IMR-90 (cell line): ENCODE measurements around the gene CHRNB1. TPM values are rescaled to one million over a fixed set of nuclear protein-coding genes. Genes with fewer than 3 reads are reported as not detected.

ENCODE experiments used
- ATAC-seq: fragments of 200-7000 bp; cut with Tn5 transposase; 2 replicates; pipeline ENCODE4 v1.9.1; 2020; ENCODE audit warnings: low read depth, mild to moderate bottlenecking, moderate library complexity
- BruUV-seq: library from RNA; stranded (reverse); fragments of 400-500 nt; replicated peaks from 2 replicates; lab custom pipeline; 2021; lab: Mats Ljungman, UMichigan
- CTCF ChIA-PET: fragments of 300-600 bp; formaldehyde crosslinking; extraction: SDS; loops from one replicate; lab custom pipeline; 2021; ENCODE audit warnings: antibody characterized with exemption; lab: Yijun Ruan, JAX
- POLR2A ChIA-PET: fragments of 300-600 bp; sonication (Branson Sonifier 250); formaldehyde crosslinking; loops from one replicate; lab custom pipeline; 2022; ENCODE audit warnings: antibody characterized with exemption; ENCODE audit not compliant: unreplicated experiment; lab: Charles Lee
- DNase-seq: peaks from one replicate; pipeline ENCODE4 v3.0.0; 2013
- H2AFZ ChIP-seq: replicated peaks from 2 replicates; pipeline ENCODE3; 2013; ENCODE audit warnings: low read length, mild to moderate bottlenecking; ENCODE audit not compliant: poor library complexity
- H2AK5ac ChIP-seq: 2 replicates; pipeline ENCODE4 v1.6.1; 2013; ENCODE audit warnings: low read depth, low read length, inconsistent platforms
- H2AK9ac ChIP-seq: replicated peaks from 2 replicates; pipeline ENCODE3; 2013; ENCODE audit warnings: mild to moderate bottlenecking, low read depth, low read length, moderate library complexity; ENCODE audit not compliant: poor library complexity
- H2BK120ac ChIP-seq: 2 replicates; pipeline ENCODE4 v1.6.1; 2013; ENCODE audit warnings: low read depth, low read length, inconsistent platforms
- H2BK15ac ChIP-seq: 3 replicates; pipeline ENCODE4 v1.6.1; 2013; ENCODE audit warnings: low read depth, low read length, inconsistent platforms
- H2BK20ac ChIP-seq: 2 replicates; pipeline ENCODE4 v1.6.1; 2013; ENCODE audit warnings: low read depth, mild to moderate bottlenecking, inconsistent platforms, low read length, moderate library complexity
- H2BK5ac ChIP-seq: 2 replicates; pipeline ENCODE4 v1.6.1; 2013; ENCODE audit warnings: mild to moderate bottlenecking, low read depth, low read length, inconsistent platforms; ENCODE audit not compliant: poor library complexity, severe bottlenecking
- H3K14ac ChIP-seq: replicated peaks from 2 replicates; pipeline ENCODE4 v1.6.1; 2013; ENCODE audit warnings: low read depth, low read length, inconsistent platforms
- H3K18ac ChIP-seq: 2 replicates; pipeline ENCODE4 v1.6.1; 2013; ENCODE audit warnings: low read depth, low read length, control low read depth
- H3K23ac ChIP-seq: 2 replicates; pipeline ENCODE4 v1.6.1; 2013; ENCODE audit warnings: low read depth, low read length, inconsistent platforms
- H3K27ac ChIP-seq: 2 replicates; pipeline ENCODE4 v1.5.1; 2013; ENCODE audit warnings: mild to moderate bottlenecking, control low read depth, low read length; ENCODE audit not compliant: insufficient read depth
- H3K27me3 ChIP-seq: 2 replicates; pipeline ENCODE4 v1.6.1; 2013; ENCODE audit warnings: low read length; ENCODE audit not compliant: control insufficient read depth, insufficient read depth
- H3K36me3 ChIP-seq: 2 replicates; pipeline ENCODE4 v1.6.1; 2013; ENCODE audit warnings: low read length, mixed read lengths; ENCODE audit not compliant: control insufficient read depth, insufficient read depth
- H3K4ac ChIP-seq: 2 replicates; pipeline ENCODE4 v1.6.1; 2013; ENCODE audit warnings: low read depth, low read length, inconsistent platforms
- H3K4me1 ChIP-seq: 2 replicates; pipeline ENCODE4 v1.6.1; 2013; ENCODE audit warnings: low read length, mixed read lengths; ENCODE audit not compliant: control insufficient read depth, insufficient read depth
- H3K4me2 ChIP-seq: 2 replicates; pipeline ENCODE4 v1.6.1; 2013; ENCODE audit warnings: low read depth, mild to moderate bottlenecking, control low read depth, low read length, moderate library complexity
- H3K4me3 ChIP-seq: 2 replicates; pipeline ENCODE4 v1.5.1; 2013; ENCODE audit warnings: low read depth, mild to moderate bottlenecking, control low read depth, low read length, moderate library complexity; ENCODE audit not compliant: insufficient read depth
- H3K56ac ChIP-seq: 2 replicates; pipeline ENCODE4 v1.6.1; 2013; ENCODE audit warnings: low read length, inconsistent platforms; ENCODE audit not compliant: insufficient read depth; ENCODE audit errors: extremely low read depth
- H3K79me1 ChIP-seq, 2 experiments: 2 replicates each; pipeline ENCODE4 v1.6.1; 2013; ENCODE audit warnings: low read length in 2 of 2, inconsistent platforms in 1 of 2, low read depth in 1 of 2
- H3K9ac ChIP-seq: 2 replicates; pipeline ENCODE4 v1.6.1; 2013; ENCODE audit warnings: low read depth, low read length, control low read depth
- H3K9me1 ChIP-seq: 2 replicates; pipeline ENCODE4 v1.6.1; 2013; ENCODE audit warnings: low read length, inconsistent platforms; ENCODE audit not compliant: insufficient read depth
- H3K9me3 ChIP-seq: 2 replicates; pipeline ENCODE4 v1.6.1; 2013; ENCODE audit warnings: low read length; ENCODE audit not compliant: control insufficient read depth, insufficient read depth
- H4K20me1 ChIP-seq: 2 replicates; pipeline ENCODE4 v1.6.1; 2013; ENCODE audit warnings: low read length, inconsistent platforms; ENCODE audit not compliant: insufficient read depth
- H4K5ac ChIP-seq: 2 replicates; pipeline ENCODE4 v1.6.1; 2013; ENCODE audit warnings: mild to moderate bottlenecking, low read depth, low read length, control low read depth
- H4K8ac ChIP-seq, 2 experiments: 2 replicates each; pipeline ENCODE4 v1.6.1; 2013; ENCODE audit warnings: low read depth in 2 of 2, low read length in 2 of 2, control low read depth in 1 of 2, inconsistent platforms in 1 of 2
- H4K91ac ChIP-seq: 2 replicates; pipeline ENCODE4 v1.6.1; 2013; ENCODE audit warnings: low read depth, low read length, inconsistent platforms; ENCODE audit not compliant: insufficient read depth
- BHLHE40 ChIP-seq: fragments of 150-350 bp; IDR thresholded peaks from 2 replicates; pipeline ENCODE4 v1.6.1; 2016; ENCODE audit warnings: mild to moderate bottlenecking, low read depth, low read length
- CEBPB ChIP-seq: IDR thresholded peaks from 2 replicates; pipeline ENCODE4 v1.6.1; 2012; ENCODE audit warnings: low read depth, low read length, improper control_type of control experiment
- CHD1 ChIP-seq: IDR thresholded peaks from 2 replicates; pipeline ENCODE4 v1.6.1; 2012; ENCODE audit warnings: low read depth, low read length, improper control_type of control experiment
- CTCF ChIP-seq: conservative IDR thresholded peaks from 2 replicates; pipeline ENCODE4 v1.5.1; 2012; ENCODE audit warnings: mild to moderate bottlenecking, low read depth, low read length, improper control_type of control experiment
- ELK1 ChIP-seq: fragments of 150-350 bp; IDR thresholded peaks from 2 replicates; pipeline ENCODE4 v1.6.1; 2016; ENCODE audit warnings: low read depth, mild to moderate bottlenecking, low read length, moderate library complexity, borderline replicate concordance
- MAZ ChIP-seq: IDR thresholded peaks from 2 replicates; pipeline ENCODE4 v1.6.1; 2012; ENCODE audit warnings: low read depth, mild to moderate bottlenecking, low read length, improper control_type of control experiment, moderate library complexity, borderline replicate concordance
- MXI1 ChIP-seq: IDR thresholded peaks from 2 replicates; pipeline ENCODE4 v1.6.1; 2012; ENCODE audit warnings: low read depth, mild to moderate bottlenecking, low read length, moderate library complexity, borderline replicate concordance
- POLR2A ChIP-seq: IDR thresholded peaks from 2 replicates; pipeline ENCODE4 v1.6.1; 2012; ENCODE audit warnings: mild to moderate bottlenecking, low read depth, low read length
- RAD21 ChIP-seq: IDR thresholded peaks from 2 replicates; pipeline ENCODE4 v1.6.1; 2012; ENCODE audit warnings: low read length, improper control_type of control experiment
- RCOR1 ChIP-seq: IDR thresholded peaks from 2 replicates; pipeline ENCODE4 v1.6.1; 2012; ENCODE audit warnings: mild to moderate bottlenecking, low read length, improper control_type of control experiment; ENCODE audit not compliant: insufficient replicate concordance
- RFX5 ChIP-seq: IDR thresholded peaks from 2 replicates; pipeline ENCODE4 v1.8.0; 2012; ENCODE audit warnings: low read depth, mild to moderate bottlenecking, low read length, moderate library complexity
- WGBS, 2 experiments: methylation state at CpG; one replicate each; pipeline versions ENCODE4 v1.1.5 to v1.1.7; 2013; ENCODE audit warnings: missing lambda C conversion rate in 2 of 2; ENCODE audit not compliant: insufficient read length in 1 of 2; ENCODE audit errors: extremely low coverage in 2 of 2; 5-methylcytosine and 5-hydroxymethylcytosine counted together
- dilution Hi-C: fragments of 300-500 bp; cut with HindIII; formaldehyde crosslinking; loops from one replicate; pipeline ENCODE4 v1.14.3; 2018; ENCODE audit warnings: low sequenced_read_pairs; ENCODE audit not compliant: unreplicated experiment
- in situ Hi-C: fragments of 300-500 bp; cut with MboI; formaldehyde crosslinking; loops from 3 replicates; pipeline ENCODE4 v1.14.3; 2019; ENCODE audit warnings: low sequenced_read_pairs, inconsistent platforms, mixed read lengths
- intact Hi-C: fragments of 100-400 bp; cut with micrococcal nuclease; formaldehyde crosslinking; loops from 2 replicates; pipeline ENCODE4 v1.10.0; 2022
- polyA plus RNA-seq, 3 experiments: library from polyadenylated mRNA; depleted of rRNA; stranded (reverse); fragments of >200 nt; gene quantifications; 2 replicates each; pipeline ENCODE4 v1.2.3, GENCODE V29; 2012; ENCODE audit warnings: low replicate concordance in 1 of 3
- total RNA-seq: library from RNA; depleted of rRNA; stranded (reverse); fragments of >200 nt; gene quantifications from 2 replicates; pipeline ENCODE4 v1.2.3, GENCODE V29; 2012
- TF ChIP-seq, protein P1 (sequence below): fragments of 150-350 bp; IDR thresholded peaks from 2 replicates; pipeline ENCODE4 v1.6.1; 2017; ENCODE audit warnings: mild to moderate bottlenecking, antibody characterized with exemption, low read length, low read depth

CHRNB1 gene
- total and polyA plus RNA-seq, 2 of the 4 experiments (the other 2 are of a cell fraction) = 4.3 to 6.0 TPM

DNA sequence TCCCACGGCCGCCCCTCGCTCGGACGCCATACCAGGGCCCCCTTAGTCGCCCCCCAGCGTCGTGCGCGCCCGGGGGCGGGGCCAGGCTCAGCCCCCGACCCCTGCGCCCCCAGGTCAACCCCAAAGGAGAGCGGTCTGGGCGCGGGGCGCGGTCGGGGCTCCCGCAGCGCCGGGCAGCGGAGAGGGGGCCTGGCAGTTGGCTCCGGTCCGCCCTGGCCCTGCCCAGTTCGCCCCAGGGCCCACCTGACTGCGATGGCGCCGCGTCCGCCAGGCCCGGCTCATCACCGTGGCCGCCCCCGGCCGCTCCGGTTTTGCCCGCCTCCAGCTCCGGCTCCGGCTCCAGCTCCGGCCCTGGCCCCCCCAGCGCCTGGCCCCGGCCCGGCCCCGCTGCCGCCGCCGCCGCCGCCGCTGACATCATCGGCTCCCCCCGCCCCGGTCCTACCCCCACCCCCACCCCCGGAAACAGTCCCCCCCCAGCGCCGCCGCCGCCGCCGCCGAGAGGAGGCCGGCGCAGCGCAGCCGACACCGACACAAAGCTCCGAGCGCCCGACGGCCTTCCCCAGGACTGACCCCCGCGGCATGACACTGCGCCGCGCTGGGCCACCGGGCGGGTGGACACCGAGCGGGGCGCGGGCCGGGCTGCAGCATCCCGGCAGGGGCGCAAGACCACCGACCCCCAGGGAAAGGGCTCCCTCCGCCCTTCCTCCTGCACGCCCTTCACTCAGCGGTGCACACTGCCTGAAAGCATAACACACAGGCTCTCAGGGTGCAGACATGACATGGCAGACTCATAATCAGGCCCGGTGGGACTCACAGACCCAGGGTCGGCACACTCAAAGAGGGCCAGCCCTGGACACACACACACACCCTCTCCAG, 34.6 kb downstream of the CHRNB1 start, which contains the start of gene ZBTB4:
Gene ZBTB4 (minus strand): TSS at position 419 of the 876 bp plus-strand sequence. CDS start 12,830 bp downstream, outside the sequence.
- Histone ChIP-seq H3K14ac (peak within 1 kb of the TSS; percentile 79), H3K27ac (peak within 1 kb of the TSS; percentile 91), H3K36me3 (peaks cover 5% of the 10 kb centered on the region; the same call in 1 of the 2 replicates), H2AFZ (peak within 1 kb of the TSS; percentile 91), H4K8ac (peak within 1 kb of the TSS; percentile 60 to 97), H3K4ac (peak within 1 kb of the TSS; percentile 97), H2BK20ac (peak within 1 kb of the TSS; percentile 48; the same call in 1 of the 2 replicates), H3K23ac (peak within 1 kb of the TSS; percentile 83), H3K4me2 (peak within 1 kb of the TSS; percentile 85), H4K5ac (peak within 1 kb of the TSS; percentile 88), H2AK9ac (peak within 1 kb of the TSS; percentile 98), H4K91ac (peak within 1 kb of the TSS; percentile 94), H3K27me3 (no peaks in the 10 kb centered on the region), H3K9me1 (peaks cover 21% of the 10 kb centered on the region), H3K4me1 (peaks cover 26% of the 10 kb centered on the region), H2BK120ac (peak within 1 kb of the TSS; percentile 71), H3K4me3 (peak within 1 kb of the TSS; percentile 76), H3K79me1 (peaks cover 5 to 65% of the 10 kb centered on the region in 2 experiments; a peak in 3 of 4 replicates), H4K20me1 (peaks cover 44% of the 10 kb centered on the region), H2AK5ac (peak within 1 kb of the TSS; percentile 85), H3K56ac (peak within 1 kb of the TSS; percentile 85), H2BK5ac (peak within 1 kb of the TSS; percentile 90), H2BK15ac (peak within 1 kb of the TSS; percentile 31; the same call in 2 of the 3 replicates), H3K9ac (peak within 1 kb of the TSS; percentile 94), H3K18ac (peak within 1 kb of the TSS; percentile 83), H3K9me3 (no peaks in the 10 kb centered on the region)
- ATAC-seq (peak; percentile 6), DNase-seq (peak; percentile 21)
- POLR2A ChIA-PET = interaction anchor here (0.5 to 0.7 kb wide), 3 partner anchors 25 to 1000 kb away, joined by 3 to 4 read pairs (median 4); no protein-coding TSS in a partner anchor
- intact Hi-C loops (loop anchor here (2.0 to 5.0 kb wide), 2 partner anchors 129 to 208 kb away; partner anchors contain the start of genes TP53 and WRAP53), dilution Hi-C loops (no loop called here), in situ Hi-C loops (no loop called here)
- no TSS peak for BruUV-seq
- CTCF ChIA-PET = no interaction called here
- WGBS, 2 experiments = 0% methylated on average over 27 of the region's 92 CpGs; no CpG with 5 or more reads in 1 of the 2 experiments
- TF ChIP-seq CHD1 (peak; percentile 84; the same call in 1 of the 2 replicates), CEBPB (no peak), RAD21 (0 out of 2 replicates have a peak, but pooled peaks have one; percentile 0), BHLHE40 (no peak), POLR2A (peak; percentile 29; the same call in 1 of the 2 replicates), CTCF (no peak), ELK1 (no peak), MXI1 (peak; percentile 33; the same call in 1 of the 2 replicates), RFX5 (no peak), MAZ (peak; percentile 26; the same call in 1 of the 2 replicates), RCOR1 (no peak)
- TF ChIP-seq, protein P1, sequence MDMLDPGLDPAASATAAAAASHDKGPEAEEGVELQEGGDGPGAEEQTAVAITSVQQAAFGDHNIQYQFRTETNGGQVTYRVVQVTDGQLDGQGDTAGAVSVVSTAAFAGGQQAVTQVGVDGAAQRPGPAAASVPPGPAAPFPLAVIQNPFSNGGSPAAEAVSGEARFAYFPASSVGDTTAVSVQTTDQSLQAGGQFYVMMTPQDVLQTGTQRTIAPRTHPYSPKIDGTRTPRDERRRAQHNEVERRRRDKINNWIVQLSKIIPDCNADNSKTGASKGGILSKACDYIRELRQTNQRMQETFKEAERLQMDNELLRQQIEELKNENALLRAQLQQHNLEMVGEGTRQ = no peak; the same call in 1 of the 2 replicates
